ENCODE measurements around the gene HLF.

HLF gene

GRCh38 chr17:55265311-55266021, 706 bp downstream of the HLF start:
- H3K27ac Mint-ChIP-seq = no peak overlapping the region
- peaks cover 2% of the 10 kb centered on the region for H3K9me3 Mint-ChIP-seq
- peak; percentile 24 for DNase-seq
- H3K36me3 Mint-ChIP-seq = no peaks in the 10 kb centered on the region
- H3K4me1 Mint-ChIP-seq = peaks cover 20% of the 10 kb centered on the region
- peaks cover 86% of the 10 kb centered on the region for H3K27me3 Mint-ChIP-seq
- H3K4me3 Mint-ChIP-seq = peak overlapping the region; percentile 45
- CTCF ChIA-PET = no interaction called here

- Mint-ChIP-seq H3K27me3 (peaks cover 86% of the 10 kb centered on the region), H3K9me3 (peaks cover 2% of the 10 kb centered on the region), H3K27ac (no peak overlapping the region), H3K4me3 (peak overlapping the region; percentile 28), H3K36me3 (no peaks in the 10 kb centered on the region), H3K4me1 (peaks cover 20% of the 10 kb centered on the region)
- DNase-seq = peak; percentile 21
- CTCF ChIA-PET = interaction anchor here (0.6 to 1.1 kb wide), 2 partner anchors 261 to 475 kb away, joined by 3 read pairs; no protein-coding TSS in a partner anchor
Observed at GRCh38 chr17:55266051-55266957, 1.5 kb downstream of the HLF start.

DNA sequence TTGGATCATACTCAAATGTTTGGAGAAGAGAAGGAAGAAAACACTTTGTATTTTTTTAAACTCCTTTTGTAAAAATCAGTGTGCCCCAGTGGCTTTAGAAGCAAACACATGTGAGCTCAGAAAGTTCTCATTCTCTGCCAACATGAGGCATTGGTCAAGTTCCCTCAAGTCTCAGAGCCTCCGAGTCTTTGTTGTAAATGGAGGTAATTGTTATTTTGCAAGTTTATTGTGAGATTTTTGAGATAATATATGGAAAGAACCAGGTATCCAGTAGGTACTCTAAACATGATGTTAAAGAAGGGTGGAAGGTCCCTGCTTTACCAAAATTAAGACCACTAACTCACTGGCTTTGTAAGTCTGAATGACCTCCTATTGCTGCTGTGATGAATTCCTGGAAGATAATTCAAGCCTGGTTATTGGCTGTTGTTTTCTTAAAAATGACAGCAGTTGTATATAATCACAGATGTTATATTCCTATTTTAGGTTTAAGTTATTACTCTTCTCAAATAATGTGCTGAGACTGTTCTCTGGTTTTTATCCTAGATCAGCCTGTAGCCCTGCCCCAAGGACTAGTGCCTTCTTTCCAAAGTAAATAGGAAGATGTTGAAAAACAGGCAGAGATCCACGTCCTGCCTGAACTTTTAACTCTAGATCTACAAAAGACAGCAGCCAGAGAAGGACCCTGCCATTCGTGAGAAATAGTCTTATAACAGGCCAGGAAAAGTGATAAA, 2.4 kb downstream of the HLF start:
- no peaks in the 10 kb centered on the region for H3K36me3 Mint-ChIP-seq
- H3K27me3 Mint-ChIP-seq = peaks cover 89% of the 10 kb centered on the region
- no peaks in the 10 kb centered on the region for H3K9me3 Mint-ChIP-seq
- CTCF ChIA-PET = interaction anchor here (1.1 kb wide), 1 partner anchor 261 kb away, joined by 3 read pairs; no protein-coding TSS in a partner anchor
- no peak overlapping the region for H3K27ac Mint-ChIP-seq
- no peak for DNase-seq
- no peak overlapping the region for H3K4me3 Mint-ChIP-seq
- peaks cover 20% of the 10 kb centered on the region for H3K4me1 Mint-ChIP-seq

DNA sequence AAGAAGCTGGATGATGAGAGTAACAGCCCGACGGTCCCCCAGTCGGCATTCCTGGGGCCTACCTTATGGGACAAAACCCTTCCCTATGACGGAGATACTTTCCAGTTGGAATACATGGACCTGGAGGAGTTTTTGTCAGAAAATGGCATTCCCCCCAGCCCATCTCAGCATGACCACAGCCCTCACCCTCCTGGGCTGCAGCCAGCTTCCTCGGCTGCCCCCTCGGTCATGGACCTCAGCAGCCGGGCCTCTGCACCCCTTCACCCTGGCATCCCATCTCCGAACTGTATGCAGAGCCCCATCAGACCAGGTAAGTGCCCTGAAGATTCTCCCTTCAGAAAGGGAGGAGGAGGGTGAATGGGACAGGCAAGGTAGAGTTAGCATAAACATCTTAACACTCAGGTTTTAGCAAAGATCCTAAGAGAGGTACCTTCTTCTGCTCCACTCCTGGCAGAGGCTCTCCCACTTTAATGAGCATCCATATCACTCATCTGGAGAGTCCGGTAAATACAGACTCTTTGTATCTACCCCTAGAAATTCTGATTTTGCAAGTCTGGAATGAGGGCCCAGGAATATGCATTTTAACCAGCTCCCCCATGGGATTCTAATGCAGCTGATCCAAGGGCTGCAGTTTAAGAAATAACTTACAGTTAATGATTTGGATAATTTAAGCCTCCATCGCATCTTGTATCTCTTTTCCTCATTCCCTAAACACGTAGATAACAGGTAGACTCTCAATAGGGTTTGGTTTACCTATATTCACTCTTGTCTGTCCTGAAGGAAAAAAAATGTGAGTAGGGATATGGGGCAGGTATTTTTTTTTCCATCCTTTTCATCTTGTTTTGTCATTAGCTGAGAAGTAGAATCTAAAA, 3.3 kb downstream of the HLF start:
- H3K27me3 Mint-ChIP-seq = peaks cover 89% of the 10 kb centered on the region
- H3K4me1 Mint-ChIP-seq = peaks cover 22% of the 10 kb centered on the region
- no peak overlapping the region for H3K4me3 Mint-ChIP-seq
- H3K9me3 Mint-ChIP-seq = no peaks in the 10 kb centered on the region
- H3K36me3 Mint-ChIP-seq = no peaks in the 10 kb centered on the region
- H3K27ac Mint-ChIP-seq = no peak overlapping the region
- no peak for DNase-seq
- CTCF ChIA-PET = no interaction called here

GRCh38 chr17:55268649-55269480, 4.1 kb downstream of the HLF start:
- Mint-ChIP-seq H3K27me3 (peaks cover 90% of the 10 kb centered on the region), H3K4me3 (no peak overlapping the region), H3K4me1 (peaks cover 16% of the 10 kb centered on the region), H3K9me3 (no peaks in the 10 kb centered on the region), H3K27ac (no peak overlapping the region), H3K36me3 (no peaks in the 10 kb centered on the region)
- CTCF ChIA-PET = no interaction called here
- DNase-seq = no peak

- Mint-ChIP-seq H3K9me3 (no peaks in the 10 kb centered on the region), H3K27me3 (peaks cover 85% of the 10 kb centered on the region), H3K36me3 (no peaks in the 10 kb centered on the region), H3K4me3 (no peak overlapping the region), H3K27ac (no peak overlapping the region), H3K4me1 (peaks cover 8% of the 10 kb centered on the region)
- no peak for DNase-seq
- CTCF ChIA-PET = no interaction called here
Observed at GRCh38 chr17:55269894-55270293, 5.1 kb downstream of the HLF start.

GRCh38 chr17:55271223-55271571, 6.4 kb downstream of the HLF start:
- H3K27me3 Mint-ChIP-seq = peaks cover 76% of the 10 kb centered on the region
- H3K4me1 Mint-ChIP-seq = peaks cover 3% of the 10 kb centered on the region
- CTCF ChIA-PET = no interaction called here
- H3K9me3 Mint-ChIP-seq = no peaks in the 10 kb centered on the region
- H3K36me3 Mint-ChIP-seq = no peaks in the 10 kb centered on the region
- H3K27ac Mint-ChIP-seq = no peak overlapping the region
- no peak overlapping the region for H3K4me3 Mint-ChIP-seq
- DNase-seq = no peak

GRCh38 chr17:55271958-55272710, 7.4 kb downstream of the HLF start:
- no peak overlapping the region for H3K27ac Mint-ChIP-seq
- H3K27me3 Mint-ChIP-seq = peaks cover 72% of the 10 kb centered on the region
- H3K36me3 Mint-ChIP-seq = no peaks in the 10 kb centered on the region
- CTCF ChIA-PET = no interaction called here
- H3K9me3 Mint-ChIP-seq = no peaks in the 10 kb centered on the region
- peaks cover 2% of the 10 kb centered on the region for H3K4me1 Mint-ChIP-seq
- H3K4me3 Mint-ChIP-seq = no peak overlapping the region
- DNase-seq = no peak

GRCh38 chr17:55272711-55273578, 8.2 kb downstream of the HLF start:
- Mint-ChIP-seq H3K27me3 (peaks cover 64% of the 10 kb centered on the region), H3K27ac (no peak overlapping the region), H3K9me3 (no peaks in the 10 kb centered on the region), H3K36me3 (no peaks in the 10 kb centered on the region), H3K4me1 (peaks cover 2% of the 10 kb centered on the region), H3K4me3 (no peak overlapping the region)
- CTCF ChIA-PET = no interaction called here
- DNase-seq = no peak

DNA sequence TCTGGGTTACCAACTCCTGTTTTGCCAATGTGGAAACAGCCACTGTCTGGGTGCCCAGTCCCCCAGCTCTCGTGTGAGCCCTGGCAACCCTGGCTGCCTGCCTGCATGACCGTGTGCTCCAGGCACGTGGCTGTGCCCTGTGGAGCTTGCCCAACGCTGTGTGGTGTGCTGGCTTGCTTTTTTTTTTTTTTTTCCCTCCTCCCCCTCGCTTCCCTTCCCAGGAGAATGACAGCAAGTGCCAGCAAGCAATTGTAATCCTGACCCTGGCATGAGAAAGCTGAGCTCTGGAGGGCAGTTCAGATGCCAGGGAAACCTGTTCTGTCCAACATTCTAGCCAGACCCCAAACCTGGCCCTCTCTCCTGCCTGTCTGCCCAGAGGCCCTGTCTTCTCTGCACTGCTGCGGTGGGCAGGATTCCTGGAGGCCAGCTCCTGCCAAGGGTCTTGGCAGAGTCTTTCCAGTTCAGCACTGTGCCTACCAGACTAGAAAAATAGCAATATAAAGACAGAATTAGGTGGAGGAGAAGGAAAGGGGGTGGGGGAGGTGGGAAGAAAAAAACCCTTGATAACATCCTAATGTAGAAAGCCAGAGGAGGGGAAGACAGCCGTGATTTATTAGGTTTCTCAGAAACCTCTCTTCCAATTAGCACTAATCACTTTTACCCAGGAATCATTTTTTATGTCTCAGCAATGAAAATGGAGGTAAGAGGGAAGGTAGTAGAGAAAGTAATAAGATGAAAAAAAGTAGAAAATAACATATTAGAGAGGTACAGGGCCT, 9.0 kb downstream of the HLF start:
- CTCF ChIA-PET = no interaction called here
- no peaks in the 10 kb centered on the region for H3K9me3 Mint-ChIP-seq
- H3K27ac Mint-ChIP-seq = no peak overlapping the region
- no peak for DNase-seq
- H3K27me3 Mint-ChIP-seq = peaks cover 56% of the 10 kb centered on the region
- peaks cover 2% of the 10 kb centered on the region for H3K4me1 Mint-ChIP-seq
- H3K4me3 Mint-ChIP-seq = no peak overlapping the region
- no peaks in the 10 kb centered on the region for H3K36me3 Mint-ChIP-seq

DNA sequence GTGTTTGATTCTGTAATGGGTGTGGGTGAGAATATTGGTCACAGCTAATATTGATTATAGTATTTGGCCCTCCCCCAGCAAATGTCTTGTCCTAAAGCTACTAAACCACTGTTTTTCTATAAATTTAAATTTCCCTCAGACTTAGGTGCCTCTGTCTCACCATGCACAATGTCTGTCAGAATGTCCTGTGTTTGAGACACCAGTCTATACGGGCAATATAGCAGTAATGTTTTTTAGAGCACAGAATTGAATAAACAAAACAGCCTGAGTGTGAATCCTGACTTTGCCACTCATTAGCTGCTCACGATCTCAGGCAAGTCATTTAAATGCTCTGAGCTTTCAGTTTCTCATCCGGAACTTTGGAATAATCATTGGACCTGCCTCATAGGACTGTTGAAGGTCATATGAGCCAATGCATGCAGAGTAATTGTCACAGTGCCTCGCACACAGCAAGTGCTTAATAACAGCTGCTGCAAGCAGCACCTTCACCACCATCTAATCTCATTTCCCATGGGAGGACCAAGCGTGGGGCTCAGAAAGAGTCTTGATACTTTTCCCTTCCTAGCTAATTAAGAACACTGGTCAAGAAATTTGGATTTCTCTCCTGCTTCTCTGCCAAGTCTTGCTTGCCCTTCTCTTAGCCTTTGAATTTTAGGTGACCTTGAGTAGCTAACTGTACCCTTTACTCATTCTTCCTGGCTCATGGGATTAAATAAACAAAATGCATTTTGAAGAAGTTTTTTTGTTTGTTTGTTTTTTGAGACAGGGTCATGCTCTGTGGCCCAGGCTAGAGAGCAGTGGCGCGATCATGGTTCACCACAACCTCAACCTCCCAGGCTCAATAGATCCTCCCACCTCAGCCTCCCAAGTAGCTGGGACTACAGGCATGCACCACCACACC, 9.8 kb downstream of the HLF start:
- H3K27ac Mint-ChIP-seq = no peak overlapping the region
- CTCF ChIA-PET = no interaction called here
- no peaks in the 10 kb centered on the region for H3K9me3 Mint-ChIP-seq
- no peak overlapping the region for H3K4me3 Mint-ChIP-seq
- H3K27me3 Mint-ChIP-seq = peaks cover 48% of the 10 kb centered on the region
- no peak for DNase-seq
- H3K36me3 Mint-ChIP-seq = no peaks in the 10 kb centered on the region
- peaks cover 2% of the 10 kb centered on the region for H3K4me1 Mint-ChIP-seq

Measured in activated naive CD4-positive, alpha-beta T cell treated with anti-CD3 and anti-CD28 coated beads, Interleukin-2, amount 10 ng/mL, durations not matched to agents 7 days and 5 days (primary cell).